SK-N-SH treated with all-trans-retinoic acid at 6 μM for 48 hours (cell line): ENCODE measurements around the gene FAM234B.

ENCODE experiments used
- CREB5 ChIP-seq: fragments of 250-450 bp; sonication (Bioruptor Pico); IDR thresholded peaks from 2 replicates; pipeline ENCODE4 v1.5.1; 2020; ENCODE audit warnings: low read depth, mild to moderate bottlenecking, moderate library complexity
- GLIS3 ChIP-seq: fragments of 250-450 bp; sonication (Bioruptor Pico); IDR thresholded peaks from 2 replicates; pipeline ENCODE4 v1.5.0; 2020; ENCODE audit warnings: mild to moderate bottlenecking, moderate library complexity
- ISL1 ChIP-seq: fragments of 250-450 bp; sonication (Bioruptor Pico); IDR thresholded peaks from 2 replicates; pipeline ENCODE4 v2.1.2; 2022; ENCODE audit warnings: mild to moderate bottlenecking, moderate library complexity
- OSR1 ChIP-seq: fragments of 250-450 bp; sonication (Bioruptor Pico); IDR thresholded peaks from 2 replicates; pipeline ENCODE4 v1.8.0; 2022; ENCODE audit warnings: moderate library complexity, mild to moderate bottlenecking, inconsistent platforms
- TOX ChIP-seq: fragments of 250-450 bp; sonication (Bioruptor Pico); IDR thresholded peaks from 2 replicates; pipeline ENCODE4 v1.8.0; 2021; ENCODE audit warnings: mild to moderate bottlenecking, moderate library complexity, borderline replicate concordance
- TSHZ2 ChIP-seq: fragments of 250-450 bp; sonication (Bioruptor Pico); IDR thresholded peaks from 2 replicates; pipeline ENCODE4 v1.5.0; 2020; ENCODE audit warnings: mild to moderate bottlenecking, moderate library complexity

GRCh38 chr12:13011098-13011497 lies 33.1 kb upstream of the FAM234B start:
- no peak for TF ChIP-seq OSR1 (CRISPR knock-in tag)
- TF ChIP-seq TSHZ2 (CRISPR knock-in tag): no peak
- no peak for TF ChIP-seq TOX
- no peak for TF ChIP-seq ISL1 (CRISPR knock-in tag)
- TF ChIP-seq CREB5 (CRISPR knock-in tag): no peak
- no peak for TF ChIP-seq GLIS3 (CRISPR knock-in tag)
